ENCODE data around the gene HLA-DQB2.
"Not testable (repeated sequence)": the region's sequence is repeated elsewhere in the genome, so short reads cannot be mapped to it uniquely, and the experiment has no call there.

The HLA-DQB2 gene

DNA sequence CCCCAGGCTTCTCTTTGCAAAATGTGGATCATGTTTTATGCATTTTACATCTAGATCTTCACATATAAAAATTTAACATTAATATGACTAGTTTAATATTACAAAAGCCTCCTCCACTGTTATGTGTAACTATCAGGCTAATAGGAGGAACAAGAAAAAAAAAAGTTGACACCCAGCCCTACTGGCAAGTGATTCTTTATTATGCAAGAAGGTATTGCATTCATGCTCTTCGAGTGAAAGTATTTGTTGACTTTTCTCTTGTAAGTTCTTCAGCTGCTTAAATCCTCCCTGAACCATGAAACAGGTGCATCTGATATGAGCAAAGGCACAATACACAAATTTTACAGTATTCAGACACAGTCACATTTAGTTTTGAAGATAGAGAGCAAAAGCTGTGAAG, 716 bp upstream of the HLA-DQB2 start:
- no peak overlapping the region for H3K27ac Mint-ChIP-seq
- TF ChIP-seq, protein P1, sequence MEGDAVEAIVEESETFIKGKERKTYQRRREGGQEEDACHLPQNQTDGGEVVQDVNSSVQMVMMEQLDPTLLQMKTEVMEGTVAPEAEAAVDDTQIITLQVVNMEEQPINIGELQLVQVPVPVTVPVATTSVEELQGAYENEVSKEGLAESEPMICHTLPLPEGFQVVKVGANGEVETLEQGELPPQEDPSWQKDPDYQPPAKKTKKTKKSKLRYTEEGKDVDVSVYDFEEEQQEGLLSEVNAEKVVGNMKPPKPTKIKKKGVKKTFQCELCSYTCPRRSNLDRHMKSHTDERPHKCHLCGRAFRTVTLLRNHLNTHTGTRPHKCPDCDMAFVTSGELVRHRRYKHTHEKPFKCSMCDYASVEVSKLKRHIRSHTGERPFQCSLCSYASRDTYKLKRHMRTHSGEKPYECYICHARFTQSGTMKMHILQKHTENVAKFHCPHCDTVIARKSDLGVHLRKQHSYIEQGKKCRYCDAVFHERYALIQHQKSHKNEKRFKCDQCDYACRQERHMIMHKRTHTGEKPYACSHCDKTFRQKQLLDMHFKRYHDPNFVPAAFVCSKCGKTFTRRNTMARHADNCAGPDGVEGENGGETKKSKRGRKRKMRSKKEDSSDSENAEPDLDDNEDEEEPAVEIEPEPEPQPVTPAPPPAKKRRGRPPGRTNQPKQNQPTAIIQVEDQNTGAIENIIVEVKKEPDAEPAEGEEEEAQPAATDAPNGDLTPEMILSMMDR (IDR thresholded peaks at IDR 0.05), result no peak

DNA sequence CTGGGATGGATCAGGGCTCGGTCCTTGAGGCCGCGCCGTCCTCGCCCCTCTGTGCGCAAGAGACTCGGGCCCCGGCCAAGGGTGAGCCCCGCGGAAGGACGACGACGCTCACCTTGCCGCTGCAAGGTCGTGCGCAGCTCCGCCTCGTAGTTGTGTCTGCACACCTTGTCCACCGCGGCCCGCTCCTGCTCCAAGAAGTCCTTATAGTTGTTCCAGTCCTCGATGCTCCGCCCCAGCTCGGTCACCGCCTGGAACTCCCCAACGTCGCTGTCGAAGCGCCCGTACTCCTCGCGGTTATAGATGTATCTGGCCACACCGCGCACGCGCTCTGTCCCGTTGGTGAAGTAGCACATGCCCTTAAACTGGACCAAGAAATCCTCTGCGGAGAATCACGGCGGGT, 1.8 kb downstream of the HLA-DQB2 start:
- TF ChIP-seq, protein P1 (IDR thresholded peaks at IDR 0.05), result no peak
- DNase-seq, result no peak
- Mint-ChIP-seq H3K4me1 (no peaks in the 10 kb centered on the region), H3K27ac (no peak overlapping the region), H3K9me3 (no peaks in the 10 kb centered on the region), H3K36me3 (ENCODE audit: low read depth) (no peaks in the 10 kb centered on the region), H3K4me3 (no peak overlapping the region), H3K27me3 (ENCODE audit: low read depth, poor library complexity) (peaks cover 30% of the 10 kb centered on the region)

More for the DNA sequence above, 716 bp upstream of the HLA-DQB2 start:
- H3K4me1 Mint-ChIP-seq, result no peaks in the 10 kb centered on the region
- DNase-seq, result no peak
- no peaks in the 10 kb centered on the region for H3K36me3 Mint-ChIP-seq (ENCODE audit: low read depth)
- H3K4me3 Mint-ChIP-seq, result no peak overlapping the region
- no peaks in the 10 kb centered on the region for H3K9me3 Mint-ChIP-seq
- peaks cover 29% of the 10 kb centered on the region for H3K27me3 Mint-ChIP-seq (ENCODE audit: low read depth, poor library complexity)

DNA sequence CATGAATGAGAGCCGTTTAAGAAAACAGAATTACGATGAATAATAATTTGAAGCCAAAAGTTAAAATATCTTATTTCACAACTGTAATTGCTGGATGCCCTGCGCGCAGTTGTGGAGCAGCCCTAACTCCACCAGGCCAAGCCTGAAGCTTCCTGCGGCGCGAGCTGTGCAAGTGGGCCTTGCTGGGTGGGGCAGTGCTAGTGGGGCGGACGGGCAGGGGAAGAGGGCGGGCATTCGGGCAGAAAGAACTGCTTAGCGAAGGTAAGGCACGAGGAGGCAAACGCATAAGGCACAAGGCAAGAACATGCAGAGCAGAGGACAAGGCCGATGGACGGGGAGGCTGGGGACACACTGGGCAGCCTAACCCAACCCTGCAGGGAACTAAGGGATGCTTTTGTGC, 2.3 kb downstream of the HLA-DQB2 start:
- H3K27ac Mint-ChIP-seq, result no peak overlapping the region
- no peak overlapping the region for H3K4me3 Mint-ChIP-seq
- TF ChIP-seq, protein P1 (IDR thresholded peaks at IDR 0.05), result no peak
- no peak for DNase-seq
- H3K27me3 Mint-ChIP-seq (ENCODE audit: low read depth, poor library complexity), result peaks cover 30% of the 10 kb centered on the region
- H3K9me3 Mint-ChIP-seq, result no peaks in the 10 kb centered on the region
- no peaks in the 10 kb centered on the region for H3K4me1 Mint-ChIP-seq
- H3K36me3 Mint-ChIP-seq (ENCODE audit: low read depth), result no peaks in the 10 kb centered on the region

GRCh38 chr6:32759669-32760068, 3.7 kb downstream of the HLA-DQB2 start:
- no peak for DNase-seq
- Mint-ChIP-seq H3K4me1 (no peaks in the 10 kb centered on the region), H3K9me3 (no peaks in the 10 kb centered on the region), H3K27ac (no peak overlapping the region), H3K36me3 (ENCODE audit: low read depth) (no peaks in the 10 kb centered on the region), H3K4me3 (no peak overlapping the region), H3K27me3 (ENCODE audit: low read depth, poor library complexity) (peaks cover 36% of the 10 kb centered on the region)
- TF ChIP-seq, protein P1 (IDR thresholded peaks at IDR 0.05), result no peak

DNA sequence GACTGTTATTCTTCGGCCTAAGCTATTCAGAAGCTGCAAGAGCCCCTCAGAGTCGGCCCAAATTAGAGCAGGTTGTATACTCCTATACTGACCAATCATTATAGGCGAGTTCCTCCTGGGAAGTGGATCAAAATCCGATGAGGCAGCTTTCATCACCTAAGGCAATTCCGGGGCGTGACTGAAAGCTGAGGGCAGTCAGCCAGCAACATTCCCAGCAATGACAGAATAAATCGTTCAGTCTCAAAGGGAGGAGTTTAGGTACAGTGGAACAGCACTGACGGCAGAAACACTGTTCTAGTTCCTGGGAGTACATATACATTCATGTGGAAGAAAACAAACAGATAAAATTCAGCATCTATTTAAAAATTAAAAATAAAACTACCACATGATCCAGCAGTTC, 10.8 kb downstream of the HLA-DQB2 start:
- peaks cover 17% of the 10 kb centered on the region for H3K27me3 Mint-ChIP-seq (ENCODE audit: low read depth, poor library complexity)
- no peak overlapping the region for H3K4me3 Mint-ChIP-seq
- H3K4me1 Mint-ChIP-seq, result no peaks in the 10 kb centered on the region
- no peak overlapping the region for H3K27ac Mint-ChIP-seq
- no peaks in the 10 kb centered on the region for H3K9me3 Mint-ChIP-seq
- TF ChIP-seq, protein P1 (IDR thresholded peaks at IDR 0.05), result no peak
- no peak for DNase-seq
- H3K36me3 Mint-ChIP-seq (ENCODE audit: low read depth), result no peaks in the 10 kb centered on the region

DNA sequence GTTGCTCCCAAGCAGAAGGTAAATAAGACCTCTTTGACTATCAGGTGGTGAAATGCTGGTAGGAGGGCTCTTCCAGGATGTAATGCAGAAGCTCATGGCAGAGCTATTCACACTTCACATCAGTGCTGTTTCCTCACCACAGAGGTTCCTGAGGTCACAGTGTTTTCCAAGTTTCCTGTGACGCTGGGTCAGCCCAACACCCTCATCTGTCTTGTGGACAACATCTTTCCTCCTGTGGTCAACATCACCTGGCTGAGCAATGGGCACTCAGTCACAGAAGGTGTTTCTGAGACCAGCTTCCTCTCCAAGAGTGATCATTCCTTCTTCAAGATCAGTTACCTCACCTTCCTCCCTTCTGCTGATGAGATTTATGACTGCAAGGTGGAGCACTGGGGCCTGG, 17.7 kb downstream of the HLA-DQB2 start:
- not testable (repeated sequence) for DNase-seq; H3K36me3 Mint-ChIP-seq (ENCODE audit: low read depth); H3K27me3 Mint-ChIP-seq (ENCODE audit: low read depth, poor library complexity); H3K9me3 Mint-ChIP-seq; H3K27ac Mint-ChIP-seq; H3K4me3 Mint-ChIP-seq; H3K4me1 Mint-ChIP-seq

Measured in nephron progenitor cell (in vitro differentiated cells).